Type B pancreatic cell (in vitro differentiated cells): ENCODE results near the gene DYNC1LI1. TPM values are rescaled to one million over a fixed set of nuclear protein-coding genes. Genes with fewer than 3 reads are reported as not detected.
A peak's percentile ranks its signal among the peaks of the same experiment; 100 is the strongest.

Experiments
- DNase-seq: peaks from one replicate; pipeline ENCODE4 v3.0.0; 2021; ENCODE audit warnings: mixed read lengths; ENCODE audit not compliant: unreplicated experiment; ENCODE audit errors: extremely low spot score
- H3K27ac Mint-ChIP-seq: 2 replicates; pipeline ENCODE4 v1.8.0; 2021; ENCODE audit warnings: mild to moderate bottlenecking, mixed read lengths
- H3K27me3 Mint-ChIP-seq: 2 replicates; pipeline ENCODE4 v1.8.0; 2021; ENCODE audit warnings: mixed read lengths
- H3K36me3 Mint-ChIP-seq: 2 replicates; pipeline ENCODE4 v1.8.0; 2021; ENCODE audit warnings: mixed read lengths
- H3K4me1 Mint-ChIP-seq: one replicate; pipeline ENCODE4 v1.8.0; 2021; ENCODE audit warnings: mixed read lengths; ENCODE audit not compliant: unreplicated experiment
- H3K4me3 Mint-ChIP-seq: 2 replicates; pipeline ENCODE4 v1.8.0; 2021; ENCODE audit warnings: mild to moderate bottlenecking, mixed read lengths
- H3K9me3 Mint-ChIP-seq: 2 replicates; pipeline ENCODE4 v1.8.0; 2021; ENCODE audit warnings: mixed read lengths
- long read RNA-seq: library from polyadenylated mRNA; unstranded; transcript quantifications from one replicate; pipeline ENCODE4 v2.0.0, GENCODE V29; 2020
- total RNA-seq: library from RNA; stranded (reverse); gene quantifications from 2 replicates; pipeline ENCODE4 v1.2.1, GENCODE V29; 2021; ENCODE audit warnings: low replicate concordance
- TF ChIP-seq, protein P1 (sequence below): fragments of 200-600 bp; sonication (generic); conservative IDR thresholded peaks from 2 replicates; pipeline ENCODE4 v1.5.0; 2021; ENCODE audit warnings: antibody characterized with exemption, mild to moderate bottlenecking

DYNC1LI1 gene
- 23.8 and 35.9 TPM in 2 replicates for total RNA-seq
- long read RNA-seq, transcript DYNC1LI1-201 (13 exons, 2,504 nt): major isoform, 143 of 151 reads
- long read RNA-seq, partial matches to known transcripts: 2 of 151 reads
- long read RNA-seq, other reads (novel, unspliced or antisense): 6 of 151 reads

DNA sequence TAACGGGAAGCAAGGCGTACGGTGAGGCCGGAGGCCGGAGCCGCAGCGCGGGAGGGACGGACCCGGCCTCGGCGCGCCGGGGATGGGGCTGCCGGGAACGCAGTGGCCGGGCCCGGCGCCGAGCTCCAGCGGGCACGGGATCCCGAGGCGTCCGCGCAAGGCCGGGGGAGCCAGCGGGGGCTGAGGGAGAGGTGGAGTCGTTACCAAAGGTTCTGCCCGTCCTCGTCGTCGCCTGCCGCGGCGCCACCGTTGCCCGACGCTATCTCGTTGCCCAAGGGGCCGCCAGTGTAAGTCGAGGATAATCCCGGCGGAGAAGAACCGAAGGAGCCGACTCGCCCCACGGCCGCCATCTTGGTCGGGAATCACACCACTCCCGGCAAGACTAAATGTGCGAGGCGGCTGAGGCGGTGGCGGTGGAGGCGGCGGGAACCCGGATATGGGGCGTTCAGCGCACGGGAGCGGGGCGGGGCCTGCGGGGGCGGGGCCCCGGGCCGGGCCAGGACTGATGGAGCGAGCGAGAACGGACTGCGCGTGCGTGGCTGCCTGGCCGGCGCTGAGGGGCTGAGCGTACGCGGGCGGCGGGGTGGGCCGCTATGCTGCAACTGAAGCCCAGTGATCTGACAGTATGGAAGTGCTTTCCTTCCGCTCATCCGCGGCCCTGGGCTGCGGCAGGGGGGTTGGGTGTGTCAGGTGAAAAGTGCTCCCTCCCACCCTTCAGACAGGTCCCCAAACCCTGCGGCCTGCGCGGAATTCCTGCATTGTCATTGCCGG lies at the start of gene DYNC1LI1:
Gene DYNC1LI1 (minus strand): TSS at position 438 of the 771 bp plus-strand sequence. CDS start 88 bp downstream, at position 350.
- Mint-ChIP-seq H3K36me3 (no peaks in the 10 kb centered on the region), H3K4me3 (peak within 1 kb of the TSS; percentile 95), H3K27me3 (no peaks in the 10 kb centered on the region), H3K27ac (peak within 1 kb of the TSS; percentile 95), H3K4me1 (peaks cover 14% of the 10 kb centered on the region), H3K9me3 (no peaks in the 10 kb centered on the region)
- peak; percentile 98 for DNase-seq
- TF ChIP-seq, protein P1, sequence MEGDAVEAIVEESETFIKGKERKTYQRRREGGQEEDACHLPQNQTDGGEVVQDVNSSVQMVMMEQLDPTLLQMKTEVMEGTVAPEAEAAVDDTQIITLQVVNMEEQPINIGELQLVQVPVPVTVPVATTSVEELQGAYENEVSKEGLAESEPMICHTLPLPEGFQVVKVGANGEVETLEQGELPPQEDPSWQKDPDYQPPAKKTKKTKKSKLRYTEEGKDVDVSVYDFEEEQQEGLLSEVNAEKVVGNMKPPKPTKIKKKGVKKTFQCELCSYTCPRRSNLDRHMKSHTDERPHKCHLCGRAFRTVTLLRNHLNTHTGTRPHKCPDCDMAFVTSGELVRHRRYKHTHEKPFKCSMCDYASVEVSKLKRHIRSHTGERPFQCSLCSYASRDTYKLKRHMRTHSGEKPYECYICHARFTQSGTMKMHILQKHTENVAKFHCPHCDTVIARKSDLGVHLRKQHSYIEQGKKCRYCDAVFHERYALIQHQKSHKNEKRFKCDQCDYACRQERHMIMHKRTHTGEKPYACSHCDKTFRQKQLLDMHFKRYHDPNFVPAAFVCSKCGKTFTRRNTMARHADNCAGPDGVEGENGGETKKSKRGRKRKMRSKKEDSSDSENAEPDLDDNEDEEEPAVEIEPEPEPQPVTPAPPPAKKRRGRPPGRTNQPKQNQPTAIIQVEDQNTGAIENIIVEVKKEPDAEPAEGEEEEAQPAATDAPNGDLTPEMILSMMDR: peak; percentile 31

DNA sequence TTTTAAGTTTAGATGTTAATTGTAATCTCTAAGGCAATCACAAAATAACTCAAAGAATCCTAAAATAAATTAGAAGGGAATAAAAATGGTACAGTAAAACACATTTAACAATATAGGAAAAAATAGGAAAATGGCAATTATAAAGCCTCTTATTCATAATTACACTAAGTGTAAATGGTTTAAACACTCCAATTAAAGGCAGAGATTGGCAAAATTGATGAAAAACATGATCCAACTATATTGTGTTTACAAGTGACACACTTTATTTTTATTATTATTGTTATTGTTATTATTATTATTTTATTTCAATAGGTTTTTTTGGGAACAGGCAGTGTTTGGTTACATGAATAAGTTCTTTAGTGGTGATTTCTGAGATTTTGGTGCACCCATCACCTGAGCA lies 48.7 kb upstream of the DYNC1LI1 start:
- Mint-ChIP-seq H3K27me3 (peaks cover 4% of the 10 kb centered on the region), H3K27ac (no peak overlapping the region), H3K9me3 (peaks cover 6% of the 10 kb centered on the region), H3K36me3 (no peaks in the 10 kb centered on the region), H3K4me1 (no peaks in the 10 kb centered on the region), H3K4me3 (no peak overlapping the region)
- TF ChIP-seq, protein P1: no peak
- no peak for DNase-seq

DNA sequence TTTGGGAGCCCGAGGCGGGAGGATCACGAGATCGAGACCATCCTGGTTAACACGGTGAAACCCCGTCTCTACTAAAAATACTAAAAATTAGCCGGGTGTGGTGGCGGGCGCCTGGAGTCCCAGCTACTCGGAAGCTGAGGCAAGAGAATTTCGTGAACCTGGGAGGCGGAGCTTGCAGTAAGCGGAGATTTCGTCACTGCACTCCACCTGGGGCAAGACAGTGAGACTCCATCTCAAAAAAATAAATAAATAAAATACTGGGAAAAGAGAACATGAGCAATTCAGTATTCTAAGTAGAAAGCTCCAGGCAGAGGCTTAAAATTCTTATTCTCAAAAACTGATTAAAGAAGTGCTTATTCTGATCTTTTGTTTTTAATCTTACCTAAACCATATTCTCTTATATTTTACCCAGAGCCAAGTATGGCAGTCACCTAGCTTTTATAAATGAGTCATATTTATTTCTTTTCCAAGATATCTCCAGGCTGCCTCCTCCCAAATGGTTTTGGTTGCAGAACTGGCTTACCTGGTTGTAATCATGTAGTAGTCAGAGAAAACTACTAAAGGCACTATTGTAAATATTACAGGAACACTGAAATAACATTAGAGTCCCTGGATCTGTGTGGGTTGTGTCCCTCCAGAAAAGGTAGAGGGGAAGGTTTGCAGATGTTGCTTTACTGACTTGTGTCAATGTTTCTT lies 45.8 kb upstream of the DYNC1LI1 start:
- peaks cover 6% of the 10 kb centered on the region for H3K9me3 Mint-ChIP-seq
- DNase-seq: no peak
- H3K27me3 Mint-ChIP-seq: no peaks in the 10 kb centered on the region
- H3K4me3 Mint-ChIP-seq: no peak overlapping the region
- TF ChIP-seq, protein P1: no peak
- H3K27ac Mint-ChIP-seq: no peak overlapping the region
- H3K4me1 Mint-ChIP-seq: no peaks in the 10 kb centered on the region
- H3K36me3 Mint-ChIP-seq: no peaks in the 10 kb centered on the region

DNA sequence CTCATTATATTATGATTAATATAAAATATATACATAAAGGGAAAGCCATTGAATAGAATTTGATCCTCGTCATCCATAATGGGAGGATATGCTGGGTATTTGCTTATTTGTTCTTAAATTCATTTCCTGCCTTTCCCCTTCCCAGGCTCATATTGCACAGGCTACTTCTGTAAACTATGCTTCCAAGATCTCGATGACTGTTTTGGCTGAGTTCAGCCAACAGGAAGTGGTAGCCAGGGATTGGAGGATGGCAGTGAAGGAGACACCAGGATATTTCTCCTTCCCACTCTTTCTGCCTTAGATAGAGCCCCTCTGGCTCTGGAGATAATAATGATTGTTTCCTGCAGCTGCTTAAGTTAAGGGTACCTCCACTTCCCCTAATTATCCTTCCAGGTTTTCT lies 44.3 kb upstream of the DYNC1LI1 start:
- peaks cover 4% of the 10 kb centered on the region for H3K9me3 Mint-ChIP-seq
- no peaks in the 10 kb centered on the region for H3K4me1 Mint-ChIP-seq
- peaks cover 5% of the 10 kb centered on the region for H3K27me3 Mint-ChIP-seq
- TF ChIP-seq, protein P1: no peak
- H3K36me3 Mint-ChIP-seq: no peaks in the 10 kb centered on the region
- H3K4me3 Mint-ChIP-seq: no peak overlapping the region
- no peak for DNase-seq
- no peak overlapping the region for H3K27ac Mint-ChIP-seq

DNA sequence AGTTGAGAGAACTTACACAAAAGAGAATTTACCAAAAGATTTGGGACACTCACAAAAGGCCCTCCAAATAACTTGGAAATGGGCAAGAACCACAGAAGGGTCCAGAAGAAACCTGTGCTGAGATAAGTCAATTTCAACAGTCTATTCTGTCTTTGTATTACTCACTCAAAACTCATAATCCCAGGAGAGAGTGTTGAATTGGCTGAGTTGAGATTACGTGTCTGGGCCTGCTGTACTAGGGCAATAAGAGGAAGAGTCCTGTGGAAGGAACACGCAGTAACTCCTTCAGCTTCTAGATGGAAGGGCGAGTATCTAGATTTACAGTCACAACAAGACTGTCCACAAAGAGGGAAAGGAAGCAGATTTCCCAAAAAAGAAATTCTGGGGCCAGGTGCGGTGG lies 42.5 kb upstream of the DYNC1LI1 start:
- H3K36me3 Mint-ChIP-seq: no peaks in the 10 kb centered on the region
- no peak overlapping the region for H3K27ac Mint-ChIP-seq
- H3K4me1 Mint-ChIP-seq: no peaks in the 10 kb centered on the region
- TF ChIP-seq, protein P1: no peak
- peaks cover 5% of the 10 kb centered on the region for H3K27me3 Mint-ChIP-seq
- DNase-seq: no peak
- H3K4me3 Mint-ChIP-seq: no peak overlapping the region
- H3K9me3 Mint-ChIP-seq: no peaks in the 10 kb centered on the region
